ENCODE measurements around the gene ENDOV. TPM values are rescaled to one million over a fixed set of nuclear protein-coding genes. Genes with fewer than 3 reads are reported as not detected.

The ENDOV gene
- total RNA-seq, 1 experiment from 2014 or later, result 22.4 TPM

- no peak for DNase-seq (ENCODE audit: low read depth)
Measured at GRCh38 chr17:80431246-80432195, 16.6 kb downstream of the ENDOV start.

- DNase-seq (ENCODE audit: low read depth), result no peak
Measured at GRCh38 chr17:80432350-80432955, 17.5 kb downstream of the ENDOV start.

- no peak for DNase-seq (ENCODE audit: low read depth)
Measured at GRCh38 chr17:80432961-80433550, 18.1 kb downstream of the ENDOV start.

- no peak for DNase-seq (ENCODE audit: low read depth)
Measured at GRCh38 chr17:80433916-80434666, 19.1 kb downstream of the ENDOV start.

DNA sequence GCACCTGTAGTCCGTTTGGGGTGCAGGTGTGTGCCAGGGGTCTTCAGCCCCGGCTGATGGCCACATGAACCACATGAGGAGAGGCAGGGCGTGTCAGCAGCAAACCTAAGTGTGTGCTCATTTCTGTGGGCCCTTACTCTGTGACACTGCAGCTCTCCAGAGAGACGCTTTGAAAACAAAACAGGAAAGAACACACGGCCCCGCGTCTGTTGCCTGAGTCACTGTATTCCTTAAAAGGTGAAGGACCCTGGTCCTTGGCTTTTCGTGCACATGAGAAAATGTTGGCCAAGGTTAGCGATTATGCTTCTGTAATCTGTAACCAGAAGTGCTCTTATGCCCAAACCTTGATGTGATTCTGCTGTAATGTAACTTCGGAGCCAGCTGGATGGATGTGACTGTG, 22.6 kb downstream of the ENDOV start:
- no peak for DNase-seq (ENCODE audit: low read depth)

DNA sequence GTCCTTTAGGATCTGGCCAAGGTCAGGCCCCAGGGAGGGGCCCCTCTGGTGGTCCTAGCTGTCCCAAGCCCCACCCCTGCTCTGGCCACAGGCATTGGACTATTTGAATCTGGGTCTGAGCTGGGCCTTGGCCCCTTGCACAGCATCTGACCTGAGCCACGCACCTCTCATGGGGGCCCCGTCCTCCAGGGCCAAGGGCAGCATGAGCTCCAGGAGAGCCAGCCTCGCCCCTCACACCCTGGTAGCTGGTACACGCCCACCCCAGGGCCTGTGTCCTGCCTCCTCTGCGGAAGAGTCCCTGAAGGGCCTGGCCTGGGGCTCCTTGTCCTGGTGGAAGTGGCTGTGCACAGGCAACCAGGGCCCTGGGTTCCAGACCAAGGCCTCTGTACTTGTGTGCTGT, 23.8 kb downstream of the ENDOV start:
- no peak for DNase-seq (ENCODE audit: low read depth)

DNA sequence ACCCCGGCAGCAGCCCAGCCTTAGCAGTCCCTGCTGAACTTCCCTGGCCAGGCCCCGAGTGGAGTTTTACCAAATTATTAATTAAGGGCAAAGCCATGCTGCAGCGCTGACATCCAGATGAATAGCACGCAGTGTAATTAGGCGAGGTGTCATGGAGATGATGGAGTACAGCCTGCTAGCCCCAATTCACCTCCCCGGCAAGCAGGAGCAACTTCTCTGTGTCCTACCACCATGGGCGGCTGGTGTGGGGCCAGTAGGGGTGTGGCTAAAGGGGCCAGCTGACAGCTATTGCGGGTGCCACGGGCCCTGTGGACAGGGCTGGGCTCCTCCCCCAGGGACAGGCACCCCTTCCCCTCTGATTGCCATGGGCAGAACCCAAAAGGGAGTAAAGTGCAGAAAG, 24.5 kb downstream of the ENDOV start:
- DNase-seq (ENCODE audit: low read depth), result no peak

GRCh38 chr17:80441133-80441578, 26.2 kb downstream of the ENDOV start:
- peak; percentile 62 for DNase-seq (ENCODE audit: low read depth)

DNA sequence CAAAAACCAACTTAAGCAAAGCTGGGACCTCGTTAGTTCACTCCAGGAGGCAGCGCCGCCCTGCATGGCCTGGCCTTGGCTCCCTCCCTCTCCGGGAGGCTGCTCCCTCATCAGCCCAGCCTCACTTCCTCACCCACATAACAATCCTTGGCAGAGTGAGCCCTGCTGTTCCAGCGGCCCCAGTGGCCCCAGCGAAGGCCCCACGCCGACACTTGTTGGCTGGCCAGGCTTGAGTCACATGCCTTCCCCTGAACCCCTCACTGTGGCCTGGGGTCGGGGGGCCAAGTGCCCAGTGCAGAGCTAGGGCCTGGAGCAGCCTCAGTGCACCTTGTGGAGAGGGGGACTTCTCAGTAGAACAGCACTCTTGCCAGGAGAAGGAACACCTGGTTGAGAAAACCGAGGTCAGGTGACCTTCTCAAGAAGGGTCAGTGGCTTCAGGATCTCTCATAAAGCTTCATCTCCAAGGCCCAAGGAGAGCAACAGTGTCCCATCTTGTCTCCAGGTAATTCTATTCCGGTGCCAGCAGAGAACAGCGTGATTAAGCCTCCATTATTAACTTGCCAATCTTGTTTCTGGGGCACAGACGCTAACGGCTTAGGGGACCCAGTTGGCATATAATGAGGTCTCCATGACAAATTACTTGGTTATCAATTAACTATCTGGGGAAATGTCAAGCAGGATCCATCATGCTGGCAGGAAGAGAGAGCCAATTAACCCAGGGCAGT, 26.8 kb downstream of the ENDOV start:
- no peak for DNase-seq (ENCODE audit: low read depth)

DNA sequence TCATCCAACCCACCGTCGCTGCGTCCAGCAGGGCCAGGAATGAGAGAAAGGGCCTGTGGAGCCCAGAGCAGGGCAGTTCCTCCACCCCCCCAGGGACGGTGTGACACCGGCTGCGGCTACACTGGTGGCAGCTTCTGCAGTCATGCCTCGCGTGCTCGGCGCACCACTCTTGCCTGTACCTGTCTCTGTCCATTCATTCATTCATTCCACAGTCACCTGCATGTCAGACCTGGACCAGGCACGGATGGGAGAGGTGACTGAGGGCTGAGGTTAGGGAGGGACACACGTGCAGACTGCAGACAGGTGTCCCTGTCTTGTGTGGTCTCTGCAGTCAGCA, 27.3 kb downstream of the ENDOV start:
- DNase-seq (ENCODE audit: low read depth), result no peak

DNA sequence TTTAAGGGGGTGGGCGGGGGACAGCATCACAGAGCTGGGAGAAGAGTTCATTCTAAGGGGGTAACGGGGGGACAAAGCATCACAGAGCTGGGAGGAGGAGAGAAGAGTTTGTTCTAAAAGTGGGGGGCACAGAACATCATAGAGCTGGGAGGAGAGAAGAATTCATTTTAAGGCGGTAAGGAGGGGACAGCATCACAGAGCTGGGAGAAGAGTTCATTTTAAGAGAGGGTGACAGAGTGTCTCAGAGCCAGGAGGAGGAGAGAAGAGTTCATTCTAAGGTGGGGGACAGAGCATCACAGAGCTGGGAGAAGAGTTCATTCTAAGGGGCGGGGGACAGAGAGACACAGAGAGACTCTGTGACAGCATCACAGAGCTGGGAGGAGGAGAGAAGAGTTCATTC, 27.8 kb downstream of the ENDOV start:
- no peak for DNase-seq (ENCODE audit: low read depth)

- DNase-seq (ENCODE audit: low read depth), result no peak
Measured at GRCh38 chr17:80443498-80443897, 28.5 kb downstream of the ENDOV start.

GRCh38 chr17:80443916-80444643, 29.1 kb downstream of the ENDOV start:
- DNase-seq (ENCODE audit: low read depth), result no peak

GRCh38 chr17:80444644-80444979, 29.6 kb downstream of the ENDOV start:
- no peak for DNase-seq (ENCODE audit: low read depth)

DNA sequence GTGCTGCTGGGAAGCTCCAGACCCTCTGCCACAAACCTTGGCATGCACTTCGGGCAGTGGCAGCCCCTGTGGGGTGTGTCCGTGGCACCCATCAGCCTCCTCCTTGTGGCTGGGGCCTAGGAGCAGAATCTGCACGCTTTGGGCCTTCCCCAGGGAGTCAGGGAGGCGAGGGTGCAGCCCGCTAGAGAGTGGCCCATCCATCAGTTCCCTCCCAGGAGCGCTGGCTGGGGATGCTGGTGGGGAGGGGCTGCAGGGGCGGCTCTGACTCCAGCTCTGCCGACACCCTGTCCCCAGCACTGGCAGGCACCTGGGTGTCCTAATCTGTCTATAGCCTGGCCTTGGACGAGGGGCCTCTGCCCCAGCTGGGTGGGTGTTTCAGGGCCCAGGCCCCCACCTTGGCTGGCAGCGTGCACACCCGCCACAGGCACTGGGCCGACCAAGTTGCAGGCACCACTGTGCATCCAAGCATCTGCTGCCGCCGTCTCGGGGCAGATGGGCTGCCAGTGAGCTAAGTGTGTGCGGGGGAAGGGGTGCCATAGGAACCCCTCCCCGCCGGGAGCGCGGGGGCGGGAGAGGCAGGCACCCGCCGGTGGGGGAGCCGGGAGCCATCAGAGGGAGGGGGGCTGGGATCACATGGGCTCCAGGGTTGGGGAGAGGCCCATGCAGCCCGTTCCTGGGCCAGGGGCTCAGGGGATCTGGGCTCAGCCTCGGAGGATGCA, 30.2 kb downstream of the ENDOV start:
- no peak for DNase-seq (ENCODE audit: low read depth)

GRCh38 chr17:80445726-80446110, 30.8 kb downstream of the ENDOV start:
- no peak for DNase-seq (ENCODE audit: low read depth)

DNA sequence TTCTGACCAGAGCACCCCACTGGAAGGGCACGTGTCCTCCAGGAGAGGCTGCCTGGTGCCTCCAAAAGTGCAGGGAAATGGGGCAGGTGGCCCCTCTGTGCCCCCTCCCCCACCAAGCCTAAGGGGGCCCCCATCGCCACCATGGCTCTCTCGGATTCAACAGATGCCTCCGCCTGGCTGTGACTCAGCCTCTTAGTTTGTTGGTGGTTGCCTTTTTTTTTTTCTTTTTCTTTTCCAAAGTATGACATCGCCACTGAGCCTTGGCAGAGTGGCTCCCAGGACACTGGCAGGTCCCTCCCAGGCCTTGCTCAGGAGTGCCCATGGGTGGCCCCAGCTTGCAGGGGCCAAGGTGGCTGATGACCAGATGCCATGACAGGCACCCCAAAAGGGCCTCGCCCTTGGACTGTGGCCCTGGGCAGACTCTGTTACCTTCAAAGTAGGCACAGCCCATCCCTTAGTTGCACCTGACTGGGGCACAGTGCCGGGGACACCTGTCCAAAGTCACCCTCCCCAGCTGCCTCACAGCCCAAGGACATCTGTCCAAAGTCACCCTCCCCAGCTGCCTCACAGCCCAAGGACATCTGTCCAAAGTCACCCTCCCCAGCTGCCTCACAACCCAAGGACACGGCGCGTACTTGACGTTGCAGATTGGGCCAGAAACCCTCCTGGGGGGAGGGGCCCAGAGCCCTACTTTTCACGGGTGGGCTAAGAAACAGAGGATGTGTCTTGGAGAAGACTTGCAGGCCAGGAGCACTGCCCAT, 31.9 kb downstream of the ENDOV start:
- no peak for DNase-seq (ENCODE audit: low read depth)

- DNase-seq (ENCODE audit: low read depth), result no peak
Measured at GRCh38 chr17:80447790-80448189, 32.8 kb downstream of the ENDOV start.

GRCh38 chr17:80449194-80449929, 34.4 kb downstream of the ENDOV start:
- DNase-seq (ENCODE audit: low read depth), result no peak
